A549 (cell line): ENCODE data around the gene DTD2. TPM values are rescaled to one million over a fixed set of nuclear protein-coding genes. Genes with fewer than 3 reads are reported as not detected.

Experiments used
- ATAC-seq, 2 experiments: fragments of 200-7000 bp in 1 of 2; fragments of >200 bp in 1 of 2; cut with Nextera tagmentation in 1 of 2; cut with Tn5 transposase in 1 of 2; 3 replicates each; pipeline versions ENCODE4 v1.8.0 to v1.9.1; 2018 to 2020; ENCODE audit warnings: mild to moderate bottlenecking in 1 of 2, moderate library complexity in 1 of 2
- CTCF ChIA-PET: fragments of 300-600 bp; sonication (Branson Sonifier 250); formaldehyde crosslinking; extraction: SDS; loops from one replicate; lab custom pipeline; 2021; ENCODE audit warnings: antibody characterized with exemption, inconsistent platforms; lab: Yijun Ruan, JAX
- POLR2A ChIA-PET: fragments of 350-600 bp; formaldehyde crosslinking; extraction: SDS; loops from one replicate; lab custom pipeline; 2021; ENCODE audit warnings: antibody characterized with exemption, inconsistent platforms; lab: Yijun Ruan, JAX
- DNase-seq, 2 experiments: peaks; one replicate each; pipeline versions ENCODE4 v3.0.0 to v3.0.0-alpha.2; 2011 to 2016; ENCODE audit warnings: low read depth in 1 of 2, low spot score in 1 of 2
- FAIRE-seq: peaks from 2 replicates; lab custom pipeline; 2011; peaks lifted over from hg19 to GRCh38; lab: Jason Lieb, UNC
- H3K27ac ChIP-seq, 2 experiments: fragments of >200 bp; sonication (Bioruptor Twin); formaldehyde crosslinking; 3 replicates each; pipeline ENCODE4 v1.5.1; 2016 to 2017
- H3K4me1 ChIP-seq: fragments of >200 bp; sonication (Bioruptor Twin); formaldehyde crosslinking; 3 replicates; pipeline ENCODE4 v1.6.1; 2016
- H3K4me2 ChIP-seq: fragments of >200 bp; sonication (Bioruptor Twin); formaldehyde crosslinking; 3 replicates; pipeline ENCODE4 v1.6.1; 2016
- H3K4me3 ChIP-seq: fragments of >200 bp; sonication (Bioruptor Twin); formaldehyde crosslinking; 3 replicates; pipeline ENCODE4 v1.5.1; 2016
- H3K9me3 ChIP-seq: fragments of >200 bp; sonication (Bioruptor Twin); formaldehyde crosslinking; 3 replicates; pipeline ENCODE4 v1.6.1; 2016
- ATOH8 ChIP-seq: fragments of 250-450 bp; sonication (Bioruptor Pico); IDR thresholded peaks from 2 replicates; pipeline ENCODE4 v1.5.0; 2020; ENCODE audit warnings: low read depth, mild to moderate bottlenecking, moderate library complexity
- CHD4 ChIP-seq: fragments of 200-600 bp; sonication (generic); IDR thresholded peaks from 2 replicates; pipeline ENCODE4 v1.6.1; 2016; ENCODE audit warnings: antibody characterized with exemption, mild to moderate bottlenecking, borderline replicate concordance
- EP300 ChIP-seq, 2 experiments: fragments of >200 bp; sonication (Bioruptor Twin); formaldehyde crosslinking; IDR thresholded peaks; 2 replicates in 1 of 2; 3 replicates in 1 of 2; pipeline ENCODE4 v1.6.1; 2016 to 2017
- ESRRA ChIP-seq: fragments of 150-350 bp; IDR thresholded peaks from 2 replicates; pipeline ENCODE4 v1.6.1; 2014; ENCODE audit warnings: mild to moderate bottlenecking, low read length, borderline replicate concordance
- FOSB ChIP-seq: fragments of 250-450 bp; sonication (Bioruptor Pico); IDR thresholded peaks from 2 replicates; pipeline ENCODE4 v1.5.0; 2020; ENCODE audit warnings: mild to moderate bottlenecking, moderate library complexity
- GATA3 ChIP-seq: IDR thresholded peaks from 2 replicates; pipeline ENCODE4 v1.6.1; 2012; ENCODE audit warnings: borderline replicate concordance
- HMGXB4 ChIP-seq: fragments of 250-450 bp; sonication (Bioruptor Pico); IDR thresholded peaks from 2 replicates; pipeline ENCODE4 v1.5.0; 2021; ENCODE audit warnings: mild to moderate bottlenecking, moderate library complexity, borderline replicate concordance
- HOXA7 ChIP-seq: fragments of 250-450 bp; sonication (Bioruptor Pico); IDR thresholded peaks from 2 replicates; pipeline ENCODE4 v1.5.0; 2020; ENCODE audit warnings: mild to moderate bottlenecking, moderate library complexity
- KDM1A ChIP-seq: fragments of 200-600 bp; sonication (generic); IDR thresholded peaks from 2 replicates; pipeline ENCODE4 v1.6.1; 2016; ENCODE audit warnings: low read depth, mild to moderate bottlenecking
- KDM5A ChIP-seq: fragments of 200-600 bp; sonication (generic); IDR thresholded peaks from 2 replicates; pipeline ENCODE4 v1.6.1; 2016; ENCODE audit warnings: antibody characterized with exemption, mild to moderate bottlenecking
- MAZ ChIP-seq: fragments of 150-350 bp; IDR thresholded peaks from 2 replicates; pipeline ENCODE4 v1.6.1; 2014; ENCODE audit warnings: antibody characterized with exemption, low read depth, low read length, borderline replicate concordance
- MYC ChIP-seq: IDR thresholded peaks from 2 replicates; pipeline ENCODE4 v1.6.1; 2012; ENCODE audit warnings: mild to moderate bottlenecking, inconsistent platforms, low read length, improper control_type of control experiment, borderline replicate concordance
- NPAS2 ChIP-seq: fragments of 250-450 bp; sonication (Bioruptor Pico); IDR thresholded peaks from 2 replicates; pipeline ENCODE4 v1.8.0; 2022; ENCODE audit warnings: mild to moderate bottlenecking, moderate library complexity, borderline replicate concordance
- NR3C1 ChIP-seq: fragments of >200 bp; sonication (Bioruptor Twin); formaldehyde crosslinking; IDR thresholded peaks from 3 replicates; pipeline ENCODE4 v1.6.1; 2017
- PHF8 ChIP-seq: fragments of 200-600 bp; sonication (generic); IDR thresholded peaks from 2 replicates; pipeline ENCODE4 v1.6.1; 2016; ENCODE audit warnings: low read depth, mild to moderate bottlenecking, antibody characterized with exemption, moderate library complexity, borderline replicate concordance
- POLR2A ChIP-seq: IDR thresholded peaks from 2 replicates; pipeline ENCODE4 v1.6.1; 2012; ENCODE audit warnings: mild to moderate bottlenecking, low read length
- POLR2AphosphoS2 ChIP-seq: conservative IDR thresholded peaks from 2 replicates; pipeline ENCODE4 v1.6.1; 2012; ENCODE audit warnings: low read length, improper control_type of control experiment, inconsistent platforms
- RAD21 ChIP-seq, 2 experiments: fragments of >200 bp in 1 of 2; sonication (Bioruptor Twin) in 1 of 2; formaldehyde crosslinking in 1 of 2; IDR thresholded peaks in 1 of 2; conservative IDR thresholded peaks in 1 of 2; 2 replicates in 1 of 2; 3 replicates in 1 of 2; pipeline ENCODE4 v1.6.1; 2012 to 2018; ENCODE audit warnings: inconsistent platforms in 1 of 2
- RARB ChIP-seq: fragments of 250-450 bp; sonication (Bioruptor Pico); IDR thresholded peaks from 2 replicates; pipeline ENCODE4 v1.8.0; 2021; ENCODE audit warnings: mild to moderate bottlenecking, moderate library complexity
- RFX5 ChIP-seq: fragments of 450-650 bp; IDR thresholded peaks from 2 replicates; pipeline ENCODE4 v1.7.1; 2014; ENCODE audit warnings: antibody characterized with exemption, mild to moderate bottlenecking, moderate library complexity
- RNF2 ChIP-seq: fragments of 200-600 bp; sonication (generic); IDR thresholded peaks from 2 replicates; pipeline ENCODE4 v1.6.1; 2016; ENCODE audit warnings: low read depth, mild to moderate bottlenecking, antibody characterized with exemption, moderate library complexity, borderline replicate concordance
- TP53 ChIP-seq: fragments of 250-450 bp; sonication (Bioruptor Pico); IDR thresholded peaks from 2 replicates; pipeline ENCODE4 v1.5.0; 2021; ENCODE audit warnings: mild to moderate bottlenecking, moderate library complexity
- ZFP36 ChIP-seq: fragments of 450-650 bp; IDR thresholded peaks from 2 replicates; pipeline ENCODE4 v1.6.1; 2014; ENCODE audit warnings: borderline replicate concordance; ENCODE audit not compliant: partially characterized antibody
- ZNF302 ChIP-seq: fragments of 250-450 bp; sonication (Bioruptor Pico); IDR thresholded peaks from 2 replicates; pipeline ENCODE4 v1.9.0; 2021; ENCODE audit warnings: inconsistent platforms, mild to moderate bottlenecking, moderate library complexity
- WGBS: methylation state at CpG from one replicate; pipeline ENCODE4 v1.1.6; 2017; ENCODE audit errors: missing lambda C conversion rate; 5-methylcytosine and 5-hydroxymethylcytosine counted together
- polyA plus RNA-seq, 4 experiments: library from polyadenylated mRNA; depleted of rRNA in 3 of 4; stranded (reverse); fragments of >200 nt; fragmentation: RNase III in 1 of 4; extraction: RNeasy Plus Mini Kit Qiagen cat#74134 plus additional on column Dnase treatment in 1 of 4; gene quantifications; 2 replicates in 3 of 4; 3 replicates in 1 of 4; pipeline ENCODE4 v1.2.3, GENCODE V29; 2011 to 2017

Gene DTD2
- polyA plus RNA-seq, 2 of the 4 experiments (the other 2 are of a cell fraction), result 28.5 to 39.5 TPM

- FAIRE-seq, result no peak
- H3K4me3 ChIP-seq, result no peak within 1 kb of the TSS
- 50% methylated on average over 1 of the region's 1 CpG for WGBS
- TF ChIP-seq HOXA7 (no peak), EP300 (IDR thresholded peaks at IDR 0.05) (no peak), FOSB (CRISPR knock-in tag) (no peak), RARB (CRISPR knock-in tag) (no peak), TP53 (CRISPR knock-in tag) (no peak)
- TF ChIP-seq, all 56 proteins: peak for 0
- Histone ChIP-seq H3K4me2 (no peak within 1 kb of the TSS), H3K4me1 (no peaks in the 10 kb centered on the region), H3K9me3 (no peaks in the 10 kb centered on the region), H3K27ac (no peak within 1 kb of the TSS)
- POLR2A ChIA-PET, result no interaction called here
- CTCF ChIA-PET, result interaction anchor here (1.2 to 1.3 kb wide), 2 partner anchors 31 to 1007 kb away, joined by 3 read pairs; partner anchors contain the start of gene DTD2
- ATAC-seq, result no peak
- DNase-seq, result no peak
Measured at GRCh38 chr14:31487886-31488285, 30.6 kb upstream of the DTD2 start, which contains the start of gene GPR33. Gene GPR33 (minus strand): TSS chr14:31488039. CDS start chr14:31483965, 4,074 bp downstream.

- H3K9me3 ChIP-seq, result no peaks in the 10 kb centered on the region
- POLR2A ChIA-PET, result no interaction called here
- WGBS, result 68% methylated on average over 2 of the region's 2 CpGs
- FAIRE-seq, result no peak
- no peak for DNase-seq
- no peaks in the 10 kb centered on the region for H3K4me1 ChIP-seq
- ATAC-seq, result no peak
- CTCF ChIA-PET, result interaction anchor here (0.9 to 1.3 kb wide), 2 partner anchors 30 to 768 kb away, joined by 3 read pairs; partner anchors contain the start of gene DTD2
- H3K27ac ChIP-seq, result no peak overlapping the region
- no peak overlapping the region for H3K4me2 ChIP-seq
- no peak overlapping the region for H3K4me3 ChIP-seq
- TF ChIP-seq CHD4 (no peak), RAD21 (conservative IDR thresholded peaks at IDR 0.05 in 1 of 2, IDR thresholded peaks at IDR 0.05 in 1 of 2) (no peak), ATOH8 (no peak), RFX5 (no peak), ZNF302 (CRISPR knock-in tag) (no peak), PHF8 (no peak), RARB (CRISPR knock-in tag) (no peak), ESRRA (no peak), KDM5A (no peak), NPAS2 (CRISPR knock-in tag) (no peak), GATA3 (no peak), FOSB (CRISPR knock-in tag) (no peak), KDM1A (no peak)
Measured at GRCh38 chr14:31486764-31487163, 29.5 kb upstream of the DTD2 start.

- 91% methylated on average over 3 of the region's 3 CpGs for WGBS
- Histone ChIP-seq H3K4me2 (no peak overlapping the region), H3K4me3 (no peak overlapping the region), H3K9me3 (no peaks in the 10 kb centered on the region), H3K27ac (no peak overlapping the region), H3K4me1 (no peaks in the 10 kb centered on the region)
- ATAC-seq (no peak), FAIRE-seq (no peak), DNase-seq (no peak)
- ChIA-PET CTCF (interaction anchor here (0.7 to 1.2 kb wide), 3 partner anchors 10 to 994 kb away, joined by 3 to 4 read pairs (median 3); no protein-coding TSS in a partner anchor), POLR2A (no interaction called here)
- TF ChIP-seq ZNF302 (CRISPR knock-in tag) (no peak), RNF2 (no peak), POLR2A (no peak), MYC (no peak), NR3C1 (no peak), MAZ (no peak), RFX5 (no peak), ZFP36 (no peak), HMGXB4 (no peak), POLR2AphosphoS2 (no peak)
Measured at GRCh38 chr14:31484754-31485153, 27.4 kb upstream of the DTD2 start.
